Activated CD8-positive, alpha-beta memory T cell treated with anti-CD3 and anti-CD28 coated beads, Interleukin-2, amount 50 U/mL, for 4 hours (primary cell): ENCODE data around the gene CELF4.

Source experiments
- DNase-seq: peaks from one replicate; pipeline ENCODE4 v3.0.0-alpha.2; 2020

CELF4 gene

DNA sequence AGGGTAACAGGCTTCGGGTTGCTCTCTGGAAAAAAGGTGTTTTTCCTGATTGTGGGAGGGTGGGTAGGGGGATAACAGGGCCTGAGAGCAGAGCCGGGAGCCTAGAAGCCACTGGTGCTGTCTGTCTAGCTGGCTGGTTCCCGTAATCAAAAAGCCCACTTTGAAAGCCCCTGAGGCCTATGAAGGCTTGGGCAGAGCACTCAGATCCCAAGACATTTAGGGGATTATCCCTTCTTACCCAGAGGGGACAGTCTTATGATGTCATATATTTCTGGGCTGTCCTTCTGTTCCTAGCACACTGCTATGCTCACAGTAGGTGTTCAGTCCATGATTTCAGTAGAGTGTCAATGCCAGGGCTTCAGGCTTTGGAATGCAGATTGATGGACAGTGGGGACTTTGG, 45.1 kb downstream of the CELF4 start:
- DNase-seq = no peak

DNA sequence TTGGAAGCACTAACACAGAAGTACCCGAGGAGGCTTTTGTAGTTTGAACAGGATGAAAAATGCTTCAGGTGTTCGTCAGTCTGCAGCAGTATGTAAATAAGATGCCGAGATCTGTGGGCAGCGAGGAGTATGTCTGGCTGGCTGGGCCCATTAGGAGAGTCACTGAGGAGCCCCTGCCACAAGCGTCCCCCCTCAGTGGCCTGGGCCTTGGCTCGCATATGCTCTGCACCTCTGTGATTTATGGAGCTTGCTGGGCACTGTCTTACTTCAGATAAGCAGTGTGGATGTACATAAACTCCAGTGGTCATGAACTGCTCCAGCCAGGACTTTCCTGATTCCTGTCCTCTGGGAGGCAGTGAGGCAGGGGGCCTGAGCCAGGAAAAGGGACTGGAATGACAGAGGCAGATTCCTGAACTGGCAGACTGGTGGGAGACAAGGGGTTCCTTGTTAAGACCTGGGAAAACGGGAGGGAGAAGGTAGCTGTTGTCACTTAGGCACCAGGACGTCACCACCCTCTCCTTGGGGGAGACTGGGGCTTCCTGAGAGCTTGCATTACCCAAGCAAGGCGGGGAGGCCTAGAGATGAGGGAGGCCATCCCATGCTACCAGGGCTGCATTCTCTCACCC, 46.0 kb downstream of the CELF4 start:
- no peak for DNase-seq

DNA sequence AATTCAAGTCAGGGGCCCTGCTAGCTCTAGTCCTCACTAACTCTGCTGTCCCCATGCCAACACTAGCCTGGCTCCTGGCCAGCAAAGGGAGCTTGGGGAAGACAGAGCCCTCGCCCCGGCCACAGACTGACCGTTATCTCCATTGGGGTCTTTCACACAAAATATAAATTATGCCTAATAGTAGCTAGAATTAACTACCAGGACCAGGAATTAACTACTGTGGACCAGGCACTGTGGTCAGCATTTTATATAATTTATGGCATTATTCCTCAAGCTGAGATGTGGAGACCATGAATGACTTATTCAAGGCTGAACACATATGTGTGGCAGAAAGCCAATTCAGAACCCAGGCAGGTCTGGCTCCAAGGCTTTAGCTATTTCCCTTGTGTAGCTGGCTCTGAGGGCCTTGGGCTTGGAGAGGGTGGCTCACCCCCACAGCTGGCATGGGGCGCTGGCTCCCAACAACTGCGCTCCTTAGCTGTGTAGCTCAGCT, 49.2 kb downstream of the CELF4 start:
- no peak for DNase-seq

DNA sequence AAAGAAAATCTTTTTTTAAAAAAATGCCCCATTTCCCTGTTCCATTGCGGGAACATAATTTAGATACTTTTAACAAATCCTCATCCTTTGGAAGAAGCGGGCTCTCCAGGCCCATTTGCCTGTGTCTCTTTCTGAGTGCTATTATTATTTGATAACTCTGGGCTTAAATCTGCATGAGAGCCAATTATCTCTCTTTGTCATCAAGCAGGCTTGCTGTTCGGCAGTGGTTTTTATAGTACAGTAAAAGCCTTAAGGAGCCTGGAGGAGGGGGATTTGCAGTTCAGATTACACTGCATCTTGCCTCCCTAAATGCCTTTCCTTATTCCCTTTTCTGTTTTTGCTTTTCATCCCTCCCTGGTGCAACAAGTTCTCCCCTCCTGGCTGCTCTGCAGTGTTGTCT, 50.6 kb downstream of the CELF4 start:
- DNase-seq = no peak

DNA sequence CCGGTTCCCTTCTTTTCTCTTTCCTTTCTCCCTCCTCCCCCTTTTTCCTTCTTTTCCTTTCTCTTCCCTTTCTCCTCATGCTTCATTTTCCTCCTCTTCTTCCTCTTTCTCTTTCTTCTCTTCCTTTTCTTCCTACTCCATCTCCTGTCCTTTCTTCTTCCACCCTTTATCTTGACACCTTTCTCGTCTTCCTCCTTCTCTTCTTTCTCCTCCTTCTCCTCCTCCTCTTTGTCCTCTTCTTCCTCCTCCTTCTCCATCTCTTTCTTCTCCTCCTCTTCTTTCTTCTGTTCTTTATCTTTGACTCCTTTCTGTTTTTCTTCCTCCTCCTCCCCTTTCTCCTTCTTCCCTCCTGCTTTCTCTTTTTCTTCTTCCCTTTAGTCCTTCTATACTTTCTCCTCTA, 53.2 kb downstream of the CELF4 start:
- DNase-seq = no peak

DNA sequence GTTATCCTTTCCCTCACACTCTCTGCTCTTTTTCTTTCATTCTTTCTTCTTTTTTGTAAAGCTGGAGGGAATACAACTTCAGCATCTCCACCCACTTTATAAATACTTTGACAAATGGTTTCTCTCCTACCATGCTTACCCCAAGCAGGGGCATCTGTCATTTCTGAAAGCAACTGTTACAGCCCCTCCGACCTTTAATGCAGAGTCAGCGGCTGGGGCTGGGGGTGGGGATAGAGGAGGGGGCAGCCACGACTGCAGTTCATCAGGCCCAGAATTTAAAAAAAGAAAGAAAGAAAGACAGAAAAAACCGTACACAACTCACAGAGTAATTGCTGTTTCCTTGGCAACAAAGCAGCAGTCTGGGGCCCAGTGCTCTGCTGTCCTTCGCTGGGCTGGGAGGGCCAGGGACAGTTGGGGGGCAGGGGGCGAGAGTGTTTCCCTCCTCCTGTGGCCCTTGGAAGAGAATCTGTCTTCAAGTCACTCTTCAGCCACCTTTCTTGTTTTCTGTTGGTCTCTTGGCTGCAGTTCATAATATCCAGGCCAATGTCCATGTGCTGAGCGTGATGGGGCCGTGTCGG, 53.8 kb downstream of the CELF4 start:
- DNase-seq = no peak

DNA sequence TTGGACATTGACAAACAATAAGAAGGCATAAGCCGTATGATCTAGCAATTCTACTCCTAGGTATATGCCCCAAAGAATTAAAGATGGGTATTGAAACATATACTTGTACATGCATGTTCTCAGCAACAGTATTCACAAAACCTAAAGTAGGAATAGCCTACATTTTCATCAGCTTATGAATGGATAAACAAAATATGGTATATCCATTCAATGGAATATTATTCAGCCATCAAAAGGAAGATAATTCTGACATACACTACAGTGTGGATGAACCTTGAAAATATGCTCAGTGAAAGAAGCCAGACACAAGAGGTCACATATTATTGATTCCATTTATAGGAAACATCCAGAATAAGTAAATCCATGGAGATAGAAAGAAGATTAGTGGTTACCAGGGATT, 56.0 kb downstream of the CELF4 start:
- no peak for DNase-seq

DNA sequence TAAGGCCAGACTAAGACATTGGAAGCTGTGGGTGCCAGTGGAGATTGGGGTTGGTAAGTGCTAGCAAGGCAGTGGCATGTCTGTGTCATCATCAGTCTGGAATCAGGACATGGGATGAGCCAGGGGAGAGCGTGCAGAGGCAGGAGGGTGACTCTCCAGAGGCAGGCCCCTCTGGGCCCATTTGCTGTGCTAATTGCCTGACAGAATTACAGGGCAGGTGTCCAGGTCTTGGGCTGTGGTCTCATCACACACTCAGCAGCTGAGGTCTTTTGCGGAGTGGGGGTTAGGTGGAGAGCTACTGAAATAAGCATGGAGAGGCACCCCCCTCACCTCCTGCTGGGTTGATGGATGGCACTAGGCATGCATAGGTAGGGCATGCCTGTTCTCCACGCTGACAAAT, 57.4 kb downstream of the CELF4 start:
- no peak for DNase-seq

DNA sequence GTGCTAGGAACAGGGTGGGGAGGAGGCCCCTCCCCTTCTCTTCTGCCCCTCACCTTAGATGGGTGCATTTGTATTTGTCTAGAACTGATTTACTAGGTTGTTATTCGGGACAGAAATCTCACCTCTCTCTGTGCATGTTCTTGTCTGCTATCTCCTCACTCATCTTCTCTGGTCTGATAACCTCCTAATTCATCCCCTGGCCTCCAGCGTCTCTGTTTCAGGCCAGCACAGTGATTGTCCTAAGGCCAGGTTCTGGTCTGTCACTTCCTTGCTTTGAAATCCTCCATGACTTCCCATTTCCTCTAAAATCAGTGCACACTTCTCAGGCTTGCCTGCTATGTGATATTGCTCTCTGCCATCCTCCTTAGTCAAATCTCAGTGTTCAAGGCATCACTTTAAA, 58.4 kb downstream of the CELF4 start:
- no peak for DNase-seq

DNA sequence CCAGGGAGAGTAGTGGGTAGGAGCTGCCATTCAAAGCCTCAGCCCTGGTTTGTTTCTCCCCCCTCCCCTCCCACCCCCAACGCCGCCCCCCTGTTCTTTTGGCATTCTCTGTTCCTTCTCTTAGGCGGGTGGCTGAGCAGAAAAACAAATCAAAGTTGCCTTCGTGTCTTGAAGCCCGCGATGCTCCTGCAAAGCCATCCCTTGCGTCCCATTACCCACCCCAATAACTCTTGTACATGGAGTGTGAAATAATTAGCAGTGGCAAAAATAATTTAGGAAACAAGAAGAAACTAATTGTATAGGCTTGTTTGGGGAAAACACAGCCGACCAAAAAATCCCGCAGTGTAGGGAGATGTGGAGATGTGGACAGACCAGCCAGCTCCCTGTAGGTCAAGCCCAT, 59.6 kb downstream of the CELF4 start:
- no peak for DNase-seq

DNA sequence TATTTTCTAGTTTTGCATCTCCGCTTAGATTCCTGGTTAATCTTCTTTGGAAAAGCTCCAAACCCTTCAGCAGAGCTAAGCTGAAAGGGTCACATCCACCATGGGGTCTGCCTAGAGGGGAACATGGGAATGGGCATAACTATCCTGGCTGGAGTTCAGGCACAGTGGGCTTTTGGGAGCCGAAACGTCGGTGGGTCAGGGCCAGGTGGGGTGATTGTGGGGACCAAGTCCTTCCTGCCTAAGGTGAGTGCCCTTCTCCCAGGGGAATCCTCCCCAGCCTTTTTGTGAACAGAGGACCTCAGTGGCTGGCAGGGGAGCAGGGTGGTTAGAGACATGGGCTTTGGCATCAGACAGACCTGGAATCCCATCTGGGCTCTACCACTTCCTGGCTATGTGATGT, 60.3 kb downstream of the CELF4 start:
- no peak for DNase-seq

DNA sequence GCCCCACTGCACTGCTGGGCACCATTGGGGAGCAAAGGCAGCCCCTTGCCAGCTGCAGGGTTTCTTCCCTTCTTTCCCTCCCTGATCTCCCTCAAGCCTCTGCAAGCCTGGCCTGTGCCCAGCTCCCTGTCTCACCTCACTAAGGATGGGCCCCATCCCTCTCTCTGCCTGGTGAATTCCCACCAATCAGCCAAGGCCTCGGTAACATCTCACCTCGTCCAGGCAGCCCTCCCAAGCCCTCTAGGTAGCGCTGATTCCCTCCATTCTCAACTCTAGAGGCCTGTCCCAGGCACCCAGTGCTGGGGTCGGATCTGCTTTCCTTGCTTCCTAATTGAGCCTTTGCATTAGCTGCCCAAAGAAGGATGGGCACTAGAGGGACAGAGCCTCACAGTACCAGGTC, 63.0 kb downstream of the CELF4 start:
- DNase-seq = no peak

DNA sequence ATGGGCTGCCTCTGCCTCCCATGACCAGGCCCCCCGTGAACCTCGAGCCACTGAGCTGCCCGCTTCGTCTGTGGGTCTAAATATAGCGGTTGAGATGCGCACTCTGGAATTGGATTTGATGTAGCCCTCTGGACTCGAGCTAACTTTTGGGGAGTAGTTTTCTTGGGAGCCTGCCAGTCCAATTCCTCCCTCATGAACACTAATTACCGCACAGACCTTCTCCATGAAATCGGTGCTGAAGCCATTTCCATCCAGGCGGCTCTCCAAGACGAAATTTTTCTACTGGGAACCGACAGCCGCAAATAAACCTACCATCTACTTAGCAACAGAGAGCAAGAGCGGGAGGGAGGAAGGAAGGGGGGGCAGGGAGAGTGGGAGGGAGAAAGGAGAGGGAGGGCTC, 63.6 kb downstream of the CELF4 start:
- no peak for DNase-seq

DNA sequence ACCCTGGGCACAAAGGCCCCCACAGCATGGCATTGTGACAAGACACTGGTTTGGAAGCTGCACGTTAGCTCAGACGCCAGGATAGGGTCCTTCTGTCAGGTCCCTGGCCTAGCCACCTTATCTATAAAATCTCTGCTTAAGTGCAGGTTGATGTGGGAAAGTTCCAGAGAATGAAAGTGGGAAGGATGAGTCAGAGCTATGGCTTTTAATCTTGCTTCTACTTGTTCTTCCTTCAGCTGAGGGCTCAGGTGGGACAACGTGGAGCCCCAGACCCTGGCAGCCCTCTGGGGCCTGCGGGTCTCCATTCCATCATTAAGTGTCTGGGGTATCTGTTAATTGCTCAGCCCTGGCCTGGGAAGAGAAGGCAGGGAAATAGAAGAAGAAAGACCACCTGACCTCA, 64.5 kb downstream of the CELF4 start:
- DNase-seq = no peak

DNA sequence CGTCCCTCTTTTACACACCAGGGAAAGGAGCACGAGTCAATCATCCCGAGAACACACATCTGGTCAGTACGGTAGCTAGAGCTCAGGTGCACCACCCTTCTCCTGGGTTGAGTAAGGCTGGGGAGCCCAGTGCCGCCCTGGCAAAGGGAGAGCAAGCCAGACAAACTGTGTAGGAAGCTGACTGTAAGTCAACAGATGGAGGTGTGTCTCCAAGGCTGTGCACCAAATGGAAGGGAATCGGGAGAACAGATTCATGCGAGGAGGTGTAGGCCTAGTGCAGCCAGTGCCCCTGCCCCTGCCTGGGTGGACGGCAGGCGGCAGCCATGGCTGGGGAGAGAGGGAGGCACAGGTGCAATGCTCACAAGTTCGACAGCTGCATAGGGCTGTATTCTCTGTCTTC, 65.7 kb downstream of the CELF4 start:
- DNase-seq = no peak

DNA sequence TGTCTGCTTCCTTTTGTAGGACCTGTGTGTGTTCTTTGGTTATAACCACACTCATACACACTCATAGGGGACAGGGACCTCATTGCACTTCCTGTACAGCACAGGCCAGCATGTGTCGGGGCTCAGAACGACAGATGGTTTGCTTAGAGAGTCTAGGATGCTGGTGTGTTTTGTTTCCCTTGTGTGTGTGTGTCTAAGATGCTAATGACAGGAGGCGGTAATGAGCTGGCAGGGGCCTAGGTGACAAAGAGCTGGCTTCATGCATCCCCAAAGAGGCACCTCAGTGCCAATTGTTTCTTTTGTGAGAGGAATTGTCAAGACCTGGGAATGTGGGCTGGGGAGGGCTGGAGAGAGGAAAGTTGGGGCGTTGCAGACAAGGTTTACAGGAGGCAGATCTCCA, 66.6 kb downstream of the CELF4 start:
- DNase-seq = no peak

DNA sequence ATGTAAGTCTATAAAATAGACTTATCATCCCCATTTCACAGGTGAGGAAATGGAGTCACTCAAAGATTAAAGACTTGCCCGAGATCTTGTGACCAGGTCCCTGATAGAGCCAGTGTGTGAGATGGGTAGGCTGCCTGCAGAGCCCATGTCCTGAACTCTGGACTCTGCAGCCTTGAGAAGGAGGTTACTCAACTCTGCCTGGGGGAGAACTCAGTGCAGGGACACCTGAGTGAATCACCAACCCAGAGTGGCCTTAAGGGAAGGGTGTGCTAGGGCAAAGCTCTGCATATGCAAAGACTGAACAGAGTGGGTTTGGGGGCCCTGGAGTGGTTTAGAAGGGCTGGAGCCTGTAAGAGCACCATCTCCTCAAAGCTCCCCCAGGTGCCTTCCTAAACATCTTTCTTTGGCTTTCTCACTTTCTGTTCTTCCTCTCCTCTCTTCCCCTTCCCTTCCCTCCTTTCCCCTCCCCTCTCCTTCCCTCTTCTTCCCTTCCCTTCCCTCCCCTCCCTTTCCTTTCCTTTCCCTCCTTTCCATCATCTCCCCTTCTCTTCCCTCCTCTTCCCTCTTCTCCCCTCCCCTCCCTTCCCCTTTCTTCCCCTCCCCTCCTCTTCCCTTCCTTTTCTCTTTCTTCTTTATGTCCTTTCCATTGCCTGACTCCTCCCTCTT, 67.6 kb downstream of the CELF4 start:
- no peak for DNase-seq

DNA sequence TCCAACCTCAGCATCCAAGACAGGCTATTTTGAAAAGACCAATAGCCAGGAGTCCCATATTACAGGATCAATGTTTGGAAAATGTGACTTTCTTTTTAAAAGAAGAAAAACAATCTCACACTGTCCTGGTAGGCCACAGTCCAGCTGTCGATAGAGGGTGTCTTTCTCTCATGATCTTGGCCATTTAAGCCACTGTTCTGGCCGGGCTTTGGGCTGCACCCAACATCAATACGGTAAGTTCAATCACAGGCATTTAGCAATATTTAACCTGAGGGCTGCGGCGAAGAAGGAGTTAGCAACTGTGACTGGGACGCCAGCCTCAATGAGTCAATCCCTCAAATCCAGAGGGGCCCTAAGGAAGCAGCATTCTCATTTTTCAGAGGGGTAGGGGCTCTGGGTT, 69.0 kb downstream of the CELF4 start:
- DNase-seq = no peak

DNA sequence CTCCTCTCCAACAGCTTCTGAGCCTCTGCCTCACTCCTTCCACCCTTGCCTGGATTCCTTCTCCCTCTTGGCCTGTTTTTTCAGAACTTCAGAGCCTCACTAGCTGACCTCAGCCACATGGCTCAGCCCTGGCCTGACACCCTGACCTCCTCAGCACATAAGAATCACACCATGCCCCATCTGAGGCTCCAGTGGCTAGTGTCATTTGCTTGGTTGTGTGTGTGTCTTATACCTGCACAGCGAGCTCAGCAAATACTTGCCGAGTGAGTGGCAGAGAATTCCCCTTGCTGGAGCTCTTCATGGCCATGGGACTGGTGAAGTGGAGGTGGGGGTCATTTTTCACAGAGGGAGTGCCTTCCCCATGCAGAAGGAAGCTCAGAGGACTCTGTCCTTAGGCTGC, 70.2 kb downstream of the CELF4 start:
- DNase-seq = no peak

DNA sequence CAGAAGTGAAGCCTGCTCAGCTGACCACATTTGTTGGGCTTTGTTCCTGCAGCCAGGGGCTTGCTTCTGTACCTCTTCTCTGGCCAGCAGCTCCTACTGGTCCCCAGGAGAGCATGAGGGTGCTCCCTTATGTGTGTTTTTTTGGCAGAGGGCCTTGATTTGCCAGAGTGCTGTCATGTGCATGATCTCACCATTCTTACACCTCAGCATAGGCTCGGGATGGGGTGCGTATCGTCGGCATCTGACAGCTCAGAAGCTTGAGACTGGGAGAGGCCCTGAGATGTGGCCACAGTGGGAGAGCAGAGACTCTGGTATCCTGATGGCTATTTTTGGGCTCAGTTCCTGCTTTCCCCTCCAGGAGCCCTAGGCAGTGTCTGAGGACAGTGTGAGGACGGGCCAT, 71.2 kb downstream of the CELF4 start:
- DNase-seq = no peak

DNA sequence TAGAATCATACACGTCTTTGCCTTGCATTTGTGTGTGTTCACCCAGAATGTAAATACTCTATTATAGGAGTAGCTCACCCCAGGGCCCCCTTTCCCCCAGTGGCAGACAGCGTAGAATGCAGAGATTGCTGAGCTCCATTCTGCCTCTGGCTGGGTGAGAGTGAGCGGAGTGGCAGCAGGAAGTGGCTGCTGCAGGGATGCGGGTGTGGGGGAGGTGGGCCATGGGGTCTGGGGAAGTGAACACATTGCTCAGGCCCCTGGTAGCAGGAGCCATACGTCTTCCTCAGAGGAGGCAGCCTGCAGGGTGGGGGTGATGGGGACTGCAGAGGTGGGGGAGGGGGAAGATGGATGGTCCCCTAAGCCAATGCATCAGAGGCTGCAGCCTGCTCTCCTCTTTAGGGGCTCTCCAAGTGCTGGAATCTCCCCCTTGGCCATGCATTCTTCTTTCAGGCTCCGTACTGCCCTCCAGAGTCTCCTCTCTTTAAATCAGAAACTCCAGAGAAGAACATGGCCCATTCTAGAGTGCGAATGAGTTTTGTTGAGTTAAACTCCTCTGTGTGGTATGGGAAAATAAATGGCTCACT, 72.2 kb downstream of the CELF4 start:
- no peak for DNase-seq

DNA sequence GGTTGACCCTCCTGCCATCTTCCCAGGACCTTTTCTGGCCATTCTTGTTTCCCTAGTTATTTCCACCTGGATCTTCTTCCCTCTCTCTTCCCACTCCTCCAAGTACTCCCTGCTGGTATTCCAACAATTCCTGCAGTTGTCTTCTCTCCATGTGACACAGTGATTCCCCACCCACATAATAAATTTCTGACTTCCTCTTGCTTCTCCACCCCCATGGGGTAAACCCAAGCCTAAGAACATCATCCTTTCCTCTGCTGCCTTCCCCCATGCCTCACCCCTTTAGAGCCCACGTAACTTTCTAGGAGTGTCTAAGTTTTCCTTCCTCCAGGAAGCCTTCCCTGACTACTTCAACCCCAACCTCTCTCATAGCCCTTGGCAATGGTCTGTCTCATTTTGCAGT, 72.6 kb downstream of the CELF4 start:
- no peak for DNase-seq

DNA sequence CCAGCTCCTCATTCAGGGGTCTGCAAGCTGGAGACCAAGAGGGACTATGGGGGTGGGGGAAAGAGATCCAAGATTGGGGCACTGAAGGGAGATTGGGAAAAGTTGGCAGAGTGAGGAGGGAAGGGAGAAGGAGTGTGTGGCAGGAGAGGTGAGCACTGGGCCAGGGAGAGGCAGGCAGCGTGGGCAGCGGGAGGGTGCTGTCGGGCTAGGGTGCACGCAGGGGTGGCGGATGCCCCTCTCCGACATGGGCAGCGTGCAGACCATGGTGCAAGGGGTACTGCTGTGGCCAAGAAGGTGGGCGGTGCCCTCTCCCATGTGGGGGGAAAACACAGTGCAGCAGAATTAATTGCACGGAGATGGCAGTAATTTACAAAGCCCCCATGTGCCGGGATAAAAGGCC, 74.1 kb downstream of the CELF4 start:
- no peak for DNase-seq

DNA sequence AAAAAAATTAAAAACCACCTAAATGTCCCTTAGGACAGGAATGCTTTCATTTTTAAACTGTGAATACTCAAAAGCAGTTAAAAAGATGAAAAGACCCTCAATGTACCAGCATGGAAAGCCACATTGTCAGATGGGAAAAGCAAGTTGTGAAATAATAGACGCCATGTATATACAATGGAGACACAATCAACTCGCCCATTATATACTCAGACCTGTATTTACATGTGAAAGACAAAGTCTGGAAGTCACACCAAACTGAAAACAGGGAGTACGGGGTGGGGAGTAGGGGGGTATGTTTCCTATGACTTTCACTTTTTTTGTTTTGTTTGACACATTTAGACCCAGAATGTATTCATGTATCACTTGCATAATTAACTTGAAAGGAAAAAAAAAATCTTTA, 75.6 kb downstream of the CELF4 start:
- no peak for DNase-seq
